OCI-LY7 (cell line): Measurements from ENCODE around the gene FCN1.

Experiments used
- CTCF ChIP-seq: fragments of 200-600 bp; sonication (generic); conservative IDR thresholded peaks from 2 replicates; pipeline ENCODE4 v1.5.1; 2014; ENCODE audit warnings: mild to moderate bottlenecking, antibody characterized with exemption, low read length, moderate library complexity, mixed read lengths
- EZH2phosphoT487 ChIP-seq: fragments of 200-600 bp; sonication (generic); IDR thresholded peaks from 2 replicates; pipeline ENCODE4 v1.6.1; 2018; ENCODE audit warnings: low read depth, borderline replicate concordance, mild to moderate bottlenecking, mixed run types, antibody characterized with exemption, low read length, moderate library complexity, mixed read lengths

- TF ChIP-seq CTCF (no peak), EZH2phosphoT487 (no peak)
Measured at GRCh38 chr9:134880484-134881312, 37.0 kb downstream of the FCN1 start, which contains the start of gene FCN2.
